Activated CD4-positive, CD25-positive, alpha-beta regulatory T cell treated with anti-CD3 and anti-CD28 coated beads, Interleukin-2, amount 50 U/mL, for 24 hours (primary cell): ENCODE measurements around the gene LYSMD2.

Experiments
- ATAC-seq, 2 donors: fragments of 150-1000 bp; cut with Tn5 transposase; one replicate each; pipeline ENCODE4 v1.10.0; 2021; ENCODE audit warnings: mild to moderate bottlenecking in 1 of 2, moderate library complexity in 1 of 2

LYSMD2 gene

DNA sequence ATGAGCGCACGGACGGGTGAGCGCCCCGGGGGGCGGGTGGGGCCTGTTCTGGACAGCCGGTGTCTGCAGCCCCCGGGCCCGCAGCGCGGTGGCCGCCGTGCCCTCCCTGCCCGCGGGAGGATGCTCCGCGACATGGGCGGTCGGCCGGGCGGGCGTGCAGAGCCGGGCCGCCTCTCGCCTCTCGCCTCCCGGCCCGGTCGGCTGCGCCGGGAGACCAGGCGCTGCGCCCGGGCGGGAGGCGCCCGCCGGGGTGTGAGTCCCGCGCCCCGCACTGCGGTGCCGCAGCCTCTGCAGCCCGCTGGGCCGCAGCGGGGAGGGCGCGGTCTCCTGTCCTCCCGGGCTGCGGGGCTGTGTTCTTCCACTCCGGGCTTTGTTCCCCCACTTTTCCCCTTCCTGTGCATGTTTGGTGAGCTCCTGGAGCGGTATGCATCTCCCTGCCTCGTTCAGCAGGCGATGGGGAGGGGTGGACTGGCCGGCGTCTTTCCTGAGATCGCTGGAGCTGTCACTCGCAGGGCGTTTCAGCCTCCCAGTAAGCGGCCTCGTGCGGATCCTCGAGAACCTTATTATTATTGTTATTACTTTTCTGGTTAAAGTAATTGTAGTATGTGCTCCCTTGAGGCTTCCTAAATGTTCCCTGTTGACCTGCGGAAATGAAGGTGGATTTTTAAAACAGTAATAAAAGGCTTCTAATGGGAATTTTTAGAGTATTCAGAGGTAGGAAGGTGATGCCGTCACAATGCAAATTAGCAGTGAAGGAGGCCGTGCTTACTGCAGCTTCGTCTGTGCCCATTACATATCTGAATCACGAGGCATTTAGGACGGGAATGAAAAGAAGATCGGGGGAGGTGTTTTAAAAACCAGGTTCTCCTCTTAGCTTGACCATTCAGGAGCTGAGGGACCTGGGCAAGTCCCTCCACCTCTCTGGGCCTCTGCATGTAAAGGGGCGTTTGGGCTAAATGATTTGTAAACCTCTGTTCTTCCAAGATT lies 14.5 kb upstream of the LYSMD2 start:
- peak; percentile 44 to 55 for ATAC-seq

- ATAC-seq: peak; percentile 84 to 93
Observed at GRCh38 chr15:51750792-51751696, 13.6 kb upstream of the LYSMD2 start, which contains the start of gene TMOD2. TSS of gene TMOD2 (plus strand) at chr15:51751597. CDS start at chr15:51766442, 14,845 bp downstream.

GRCh38 chr15:51750186-51750585 lies 12.7 kb upstream of the LYSMD2 start:
- no peak for ATAC-seq

DNA sequence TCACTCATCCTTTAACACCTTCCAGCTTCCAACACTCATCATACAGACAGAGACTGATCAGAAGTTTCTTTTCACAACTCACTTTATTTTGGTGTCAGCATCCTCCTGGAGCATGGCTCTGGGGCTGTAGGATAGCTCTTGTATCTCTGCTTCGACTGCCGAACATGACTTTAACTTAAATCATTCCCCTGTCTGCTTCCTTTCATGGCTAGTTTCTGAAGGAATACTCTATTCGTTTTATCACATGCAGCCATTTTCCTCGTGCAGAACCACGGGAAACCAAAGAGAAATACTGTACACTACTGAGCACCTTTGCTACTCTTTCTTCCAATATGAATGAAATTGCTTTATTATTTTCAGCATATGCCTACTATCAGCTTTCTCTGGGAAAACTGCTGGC lies 11.9 kb upstream of the LYSMD2 start:
- no peak for ATAC-seq

DNA sequence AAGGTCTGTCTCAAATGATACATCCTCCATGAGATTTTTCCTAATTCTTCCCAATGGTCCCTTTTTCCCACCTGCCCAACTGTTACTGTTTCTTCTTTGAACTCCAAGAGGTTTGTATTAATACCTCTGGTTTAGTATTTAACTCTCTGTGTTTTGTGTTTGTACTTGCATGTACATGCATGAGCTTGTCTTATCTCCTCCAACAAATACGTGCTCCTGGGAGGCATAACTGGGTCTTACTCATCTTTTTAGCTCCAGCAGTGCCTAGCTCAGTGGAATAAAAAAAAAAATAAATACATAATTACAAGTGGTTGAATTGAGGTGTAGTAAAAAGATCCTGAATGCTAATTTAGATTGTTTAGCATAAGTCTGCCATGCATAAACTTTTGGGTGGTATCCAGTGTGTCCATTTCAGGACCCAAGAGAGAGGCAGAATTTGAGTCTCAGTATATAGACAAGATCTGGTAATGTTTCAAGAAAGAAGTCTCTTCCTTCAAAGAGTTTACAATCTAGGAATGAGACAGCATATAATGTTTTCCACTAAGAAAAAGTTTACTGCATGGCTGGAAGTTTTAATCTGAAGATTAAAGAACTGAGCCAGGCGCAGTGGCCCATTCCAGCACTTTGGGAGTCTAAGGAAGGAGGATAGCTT lies 1.7 kb upstream of the LYSMD2 start:
- no peak for ATAC-seq

DNA sequence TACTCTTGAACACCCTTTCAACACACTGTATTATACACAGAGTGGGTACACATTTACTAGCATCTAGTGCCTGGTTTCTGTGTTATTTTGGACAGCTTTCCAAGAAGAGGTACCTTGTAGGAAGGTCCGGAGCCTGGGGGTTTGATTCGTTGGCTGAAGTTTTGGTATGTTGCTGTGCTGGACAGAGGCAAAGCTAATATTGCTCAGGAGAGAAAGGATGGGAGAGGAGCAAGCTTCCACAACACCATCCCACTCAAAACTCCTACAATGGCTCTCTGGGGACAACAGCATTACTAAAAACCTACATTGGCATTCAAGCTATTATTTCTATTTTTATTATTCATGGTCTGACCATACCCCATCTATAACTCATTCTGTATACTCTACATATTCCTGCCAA lies 1.1 kb upstream of the LYSMD2 start:
- ATAC-seq: no peak

DNA sequence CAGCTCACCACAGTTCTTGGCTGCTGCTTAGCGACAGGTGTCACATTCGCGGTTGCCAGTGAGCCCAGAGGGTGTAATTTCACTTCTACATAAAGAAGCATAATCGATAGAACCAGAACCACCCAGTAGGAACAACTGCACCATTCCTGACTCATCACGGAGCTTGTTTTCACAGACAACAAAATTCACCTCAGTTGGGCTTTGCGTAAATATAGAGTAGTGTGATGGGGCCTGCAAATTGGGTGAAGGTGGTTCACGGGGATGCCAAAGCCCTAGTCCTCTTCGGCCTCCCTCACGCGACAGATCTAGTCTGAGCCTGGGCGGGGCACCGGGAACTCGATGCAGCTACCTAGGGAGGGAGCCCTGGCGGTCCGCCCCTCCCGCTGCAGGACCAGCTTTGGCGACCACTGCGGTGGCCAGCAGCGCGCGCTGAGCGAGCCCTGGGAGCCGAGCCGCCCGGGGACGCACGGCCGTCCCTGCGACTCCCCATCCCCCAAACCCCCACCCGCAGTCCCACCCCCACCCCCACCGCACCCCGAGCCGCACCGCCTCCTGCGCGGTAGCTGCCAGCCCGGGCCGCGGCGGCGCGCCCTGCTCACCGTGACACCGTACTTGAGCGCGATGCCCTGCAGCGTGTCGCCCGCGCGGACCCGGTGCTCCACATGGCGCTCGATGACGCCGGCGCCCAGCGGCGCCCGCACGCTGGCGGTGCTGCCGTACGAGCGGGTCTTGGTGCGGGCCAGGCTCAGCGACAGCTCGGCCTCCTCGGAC lies 519 bp downstream of the LYSMD2 start:
- ATAC-seq: peak; percentile 49 to 55

GRCh38 chr15:51736069-51736468 lies 1.4 kb downstream of the LYSMD2 start:
- ATAC-seq: peak; percentile 29 to 37

DNA sequence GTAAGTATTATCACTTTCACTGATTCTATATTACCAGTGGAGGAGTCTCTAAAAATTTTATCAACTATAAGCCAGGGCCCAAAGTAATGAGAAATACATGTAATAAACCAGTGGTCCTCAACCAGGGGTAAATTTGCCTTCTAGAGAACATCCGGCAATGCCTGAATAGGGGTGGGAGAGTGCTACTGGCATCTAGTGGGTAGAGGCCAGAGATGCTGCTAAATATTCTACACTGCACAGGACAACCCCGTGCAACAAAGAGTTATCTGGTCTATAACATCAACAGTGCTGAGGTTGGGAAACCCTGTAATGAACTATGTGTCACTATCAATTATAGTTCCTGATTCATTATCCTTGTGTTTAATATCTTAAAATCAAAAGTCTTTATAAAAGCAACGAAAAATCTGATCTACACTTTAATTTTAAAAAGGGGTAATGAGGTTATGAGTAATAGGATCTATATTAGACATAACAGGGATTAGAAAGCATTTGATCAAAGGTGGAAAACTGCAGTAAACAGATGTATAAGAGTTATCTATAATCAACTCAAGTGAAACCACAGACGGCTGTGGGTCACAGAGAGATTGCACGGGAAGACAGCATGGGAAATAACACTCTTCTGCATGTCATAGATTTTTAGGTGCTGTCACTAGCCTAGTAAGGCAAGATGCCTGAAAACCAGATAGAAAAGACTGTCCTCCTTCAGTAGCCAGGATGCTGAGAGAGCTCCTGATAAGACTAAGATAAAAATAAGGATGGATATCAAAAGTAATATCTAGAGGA lies 2.0 kb downstream of the LYSMD2 start:
- peak; percentile 23 to 29 for ATAC-seq

- ATAC-seq: no peak
Observed at GRCh38 chr15:51732646-51733045, 4.8 kb downstream of the LYSMD2 start.

GRCh38 chr15:51731549-51732267 lies 5.7 kb downstream of the LYSMD2 start:
- ATAC-seq: peak; percentile 37 to 40

DNA sequence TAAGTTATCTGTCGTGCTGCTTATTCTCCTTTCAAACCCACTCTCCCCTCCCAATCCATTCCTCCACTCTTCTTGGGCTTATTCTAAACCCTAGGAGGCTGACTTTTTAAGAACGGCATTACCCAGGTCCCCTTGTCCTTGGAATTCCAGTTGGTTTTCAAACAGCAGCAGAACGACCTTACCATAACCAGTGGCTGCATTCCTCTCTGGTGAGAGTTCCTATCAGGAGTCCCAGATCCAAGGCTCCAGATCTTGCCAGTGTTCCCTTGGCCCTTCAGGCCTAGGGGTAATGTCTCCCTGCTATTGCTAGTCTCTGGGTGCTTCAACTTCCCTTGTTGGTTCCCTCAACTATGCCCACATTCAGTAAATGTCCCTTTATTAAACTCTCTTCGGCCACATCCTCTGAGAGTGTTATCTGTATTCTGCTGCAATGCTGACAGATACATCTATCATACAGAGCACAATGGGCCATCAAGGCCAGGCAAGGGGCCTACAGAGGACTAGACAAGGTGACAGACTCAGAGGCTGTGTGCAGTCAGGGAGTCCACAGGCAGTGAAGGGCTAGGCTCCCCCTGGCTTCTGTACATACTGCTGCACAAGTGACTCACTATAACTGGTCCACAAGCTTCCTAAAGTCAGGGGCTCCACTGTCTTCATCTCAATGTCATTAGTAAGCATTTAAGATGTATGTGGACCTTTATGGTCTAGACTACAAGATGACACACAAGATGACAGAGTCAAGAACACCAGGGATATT lies 10.1 kb downstream of the LYSMD2 start:
- peak; percentile 47 to 62 for ATAC-seq

GRCh38 chr15:51726302-51727073 lies 11.0 kb downstream of the LYSMD2 start:
- peak; percentile 96 for ATAC-seq

GRCh38 chr15:51724673-51725072 lies 12.8 kb downstream of the LYSMD2 start:
- no peak for ATAC-seq

- no peak for ATAC-seq
Observed at GRCh38 chr15:51724199-51724598, 13.3 kb downstream of the LYSMD2 start.

DNA sequence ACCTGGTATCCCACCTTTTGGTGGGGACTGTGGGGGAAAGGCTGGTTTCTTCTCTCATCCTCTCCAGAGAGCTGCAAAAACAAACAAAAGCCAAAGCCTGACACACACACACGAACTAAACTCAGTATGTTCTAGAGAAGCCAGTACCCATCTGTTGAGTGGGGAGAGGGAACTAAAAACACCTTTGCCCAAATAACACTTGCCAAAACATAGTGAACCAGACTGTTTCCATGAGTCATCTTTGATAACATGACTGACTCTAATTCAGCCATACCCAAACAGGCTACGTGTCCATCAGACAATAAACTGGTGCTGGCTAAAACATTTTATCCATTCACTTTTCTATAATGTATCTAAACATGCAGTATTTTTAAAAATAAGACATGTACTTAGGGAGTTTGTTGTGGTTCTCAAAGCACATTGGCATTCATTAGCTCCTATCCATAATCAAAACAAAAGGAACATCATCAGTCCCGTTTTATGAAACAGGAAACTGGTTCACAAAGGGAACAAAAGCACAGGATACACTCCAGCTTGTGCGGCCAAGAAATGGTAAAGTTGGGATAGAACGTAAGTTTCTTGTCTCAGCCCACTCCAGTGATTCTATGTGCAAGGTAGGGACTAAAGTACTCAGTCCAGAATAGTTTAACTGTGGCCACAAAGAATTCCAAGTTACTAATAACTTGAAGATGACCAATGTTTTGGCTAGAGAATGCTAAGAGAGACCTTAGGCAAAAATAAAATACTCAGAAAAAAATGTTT lies 16.1 kb downstream of the LYSMD2 start:
- ATAC-seq: peak; percentile 44 to 59

- no peak for ATAC-seq
Observed at GRCh38 chr15:51720201-51720995, 17.1 kb downstream of the LYSMD2 start.
